HepG2 (cell line): Measurements from ENCODE around the gene IL1R1. TPM values are rescaled to one million over a fixed set of nuclear protein-coding genes. Genes with fewer than 3 reads are reported as not detected.

Experiments used
- CCDC6 ChIP-seq: sonication (generic); formaldehyde crosslinking; IDR thresholded peaks from 2 replicates; pipeline ENCODE4 v1.8.1; 2022; ENCODE audit warnings: mild to moderate bottlenecking, missing genetic modification reagents, moderate library complexity
- E2F2 ChIP-seq: sonication (generic); formaldehyde crosslinking; IDR thresholded peaks from 2 replicates; pipeline ENCODE4 v1.4.0; 2020; ENCODE audit warnings: missing genetic modification reagents, borderline replicate concordance
- EZH2 ChIP-seq: conservative IDR thresholded peaks from 2 replicates; pipeline ENCODE4 v1.6.1; 2012; ENCODE audit warnings: mild to moderate bottlenecking, low read depth, low read length, moderate library complexity
- KDM3A ChIP-seq: IDR thresholded peaks from 2 replicates; pipeline ENCODE4 v1.6.1; 2018; ENCODE audit warnings: low read depth, missing compliant biosample characterization
- KDM5A ChIP-seq: fragments of 200-600 bp; sonication (generic); IDR thresholded peaks from 2 replicates; pipeline ENCODE4 v1.7.0; 2018; ENCODE audit warnings: antibody characterized with exemption, mild to moderate bottlenecking, low read length, borderline replicate concordance
- NFE2L2 ChIP-seq: fragments of 150-350 bp; IDR thresholded peaks from 2 replicates; pipeline ENCODE4 v1.6.1; 2014; ENCODE audit warnings: low read length
- NFYB ChIP-seq: sonication (generic); formaldehyde crosslinking; IDR thresholded peaks from 2 replicates; pipeline ENCODE4 v1.4.0; 2020; ENCODE audit warnings: missing genetic modification reagents
- PAXIP1 ChIP-seq: sonication (generic); formaldehyde crosslinking; conservative IDR thresholded peaks from 2 replicates; pipeline ENCODE4 v1.4.0; 2020; ENCODE audit warnings: mild to moderate bottlenecking, missing genetic modification reagents, moderate library complexity
- SMARCE1 ChIP-seq: fragments of 450-650 bp; IDR thresholded peaks from 2 replicates; pipeline ENCODE4 v1.6.1; 2017; ENCODE audit warnings: borderline replicate concordance
- SMC3 ChIP-seq: IDR thresholded peaks from 2 replicates; pipeline ENCODE4 v1.6.1; 2011; ENCODE audit warnings: low read length, improper control_type of control experiment
- SUZ12 ChIP-seq: fragments of 150-350 bp; IDR thresholded peaks from 2 replicates; pipeline ENCODE4 v1.6.1; 2014; ENCODE audit warnings: low read depth, low read length
- ZBTB25 ChIP-seq: IDR thresholded peaks from 2 replicates; pipeline ENCODE4 v1.6.1; 2018; ENCODE audit warnings: missing genetic modification reagents
- ZBTB26 ChIP-seq: IDR thresholded peaks from 2 replicates; pipeline ENCODE4 v1.6.1; 2016; ENCODE audit warnings: missing compliant biosample characterization, missing genetic modification reagents, borderline replicate concordance
- ZNF20 ChIP-seq: sonication (generic); formaldehyde crosslinking; IDR thresholded peaks from 2 replicates; pipeline ENCODE4 v1.4.0; 2020; ENCODE audit warnings: mild to moderate bottlenecking, moderate library complexity, missing genetic modification reagents
- ZNF432 ChIP-seq: sonication (generic); formaldehyde crosslinking; IDR thresholded peaks from 2 replicates; pipeline ENCODE4 v1.5.0; 2020; ENCODE audit warnings: missing genetic modification reagents, mild to moderate bottlenecking, borderline replicate concordance
- ZNF484 ChIP-seq: sonication (generic); formaldehyde crosslinking; IDR thresholded peaks from 2 replicates; pipeline ENCODE4 v1.5.1; 2020; ENCODE audit warnings: mild to moderate bottlenecking, low read depth, missing genetic modification reagents, borderline replicate concordance
- ZNF510 ChIP-seq: sonication (generic); formaldehyde crosslinking; IDR thresholded peaks from 2 replicates; pipeline ENCODE4 v1.4.0; 2020; ENCODE audit warnings: low read depth, mild to moderate bottlenecking, missing genetic modification reagents
- ZNF784 ChIP-seq: sonication (generic); formaldehyde crosslinking; IDR thresholded peaks from 2 replicates; pipeline ENCODE4 v1.5.1; 2020; ENCODE audit warnings: missing genetic modification reagents, mild to moderate bottlenecking, borderline replicate concordance
- polyA plus RNA-seq, 8 experiments: library from polyadenylated mRNA; depleted of rRNA in 3 of 8; stranded (reverse) in 7 of 8; unstranded in 1 of 8; fragments of >200 nt; fragmentation: Illumina TruSeq in 4 of 8; extraction: Trizol in 4 of 8; gene quantifications; 2 replicates each; pipeline versions ENCODE4 v1.2.1 to v1.2.3, GENCODE V29; 2011 to 2016; ENCODE audit warnings: low read depth in 4 of 8, missing spikeins in 1 of 8, mixed read lengths in 1 of 8; ENCODE audit not compliant: insufficient read depth in 1 of 8
- total RNA-seq, 5 experiments: library from RNA; depleted of rRNA; stranded (reverse); fragments of >200 nt; fragmentation: Illumina TruSeq; extraction: Trizol; gene quantifications; 2 replicates each; pipeline ENCODE4 v1.2.3, GENCODE V29; 2016; ENCODE audit warnings: low read depth in 1 of 5
- TF ChIP-seq, protein P1 (sequence below): fragments of 450-650 bp; IDR thresholded peaks from 2 replicates; pipeline ENCODE4 v1.6.1; 2017; ENCODE audit warnings: mild to moderate bottlenecking

Gene IL1R1
- total and polyA plus RNA-seq, 2 of the 13 experiments (the other 11 are each of a cell fraction or from before 2014, with no cell fraction given) = 38.0 to 93.1 TPM

- TF ChIP-seq ZNF784 (CRISPR knock-in tag) (peak; percentile 66; the same call in 1 of the 2 replicates), KDM3A (CRISPR knock-in tag) (peak; percentile 18; the same call in 1 of the 2 replicates), CCDC6 (CRISPR knock-in tag) (no peak), SUZ12 (no peak), E2F2 (CRISPR knock-in tag) (no peak), ZNF20 (CRISPR knock-in tag) (no peak), NFYB (no peak), PAXIP1 (CRISPR knock-in tag) (peak; percentile 50; the same call in 1 of the 2 replicates), NFE2L2 (no peak), SMARCE1 (no peak), SMC3 (peak; percentile 98), ZNF510 (no peak), ZBTB26 (CRISPR knock-in tag) (no peak), ZNF484 (CRISPR knock-in tag) (no peak), EZH2 (no peak), ZBTB25 (CRISPR knock-in tag) (0 out of 2 replicates have a peak, but pooled peaks have one; percentile 52), ZNF432 (CRISPR knock-in tag) (no peak), KDM5A (no peak)
- TF ChIP-seq, protein P1, sequence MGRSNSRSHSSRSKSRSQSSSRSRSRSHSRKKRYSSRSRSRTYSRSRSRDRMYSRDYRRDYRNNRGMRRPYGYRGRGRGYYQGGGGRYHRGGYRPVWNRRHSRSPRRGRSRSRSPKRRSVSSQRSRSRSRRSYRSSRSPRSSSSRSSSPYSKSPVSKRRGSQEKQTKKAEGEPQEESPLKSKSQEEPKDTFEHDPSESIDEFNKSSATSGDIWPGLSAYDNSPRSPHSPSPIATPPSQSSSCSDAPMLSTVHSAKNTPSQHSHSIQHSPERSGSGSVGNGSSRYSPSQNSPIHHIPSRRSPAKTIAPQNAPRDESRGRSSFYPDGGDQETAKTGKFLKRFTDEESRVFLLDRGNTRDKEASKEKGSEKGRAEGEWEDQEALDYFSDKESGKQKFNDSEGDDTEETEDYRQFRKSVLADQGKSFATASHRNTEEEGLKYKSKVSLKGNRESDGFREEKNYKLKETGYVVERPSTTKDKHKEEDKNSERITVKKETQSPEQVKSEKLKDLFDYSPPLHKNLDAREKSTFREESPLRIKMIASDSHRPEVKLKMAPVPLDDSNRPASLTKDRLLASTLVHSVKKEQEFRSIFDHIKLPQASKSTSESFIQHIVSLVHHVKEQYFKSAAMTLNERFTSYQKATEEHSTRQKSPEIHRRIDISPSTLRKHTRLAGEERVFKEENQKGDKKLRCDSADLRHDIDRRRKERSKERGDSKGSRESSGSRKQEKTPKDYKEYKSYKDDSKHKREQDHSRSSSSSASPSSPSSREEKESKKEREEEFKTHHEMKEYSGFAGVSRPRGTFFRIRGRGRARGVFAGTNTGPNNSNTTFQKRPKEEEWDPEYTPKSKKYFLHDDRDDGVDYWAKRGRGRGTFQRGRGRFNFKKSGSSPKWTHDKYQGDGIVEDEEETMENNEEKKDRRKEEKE = no peak
Measured at GRCh38 chr2:102166189-102166845, 23.8 kb downstream of the IL1R1 start (continued).
